ENCODE results near the gene SOX6.

DNA sequence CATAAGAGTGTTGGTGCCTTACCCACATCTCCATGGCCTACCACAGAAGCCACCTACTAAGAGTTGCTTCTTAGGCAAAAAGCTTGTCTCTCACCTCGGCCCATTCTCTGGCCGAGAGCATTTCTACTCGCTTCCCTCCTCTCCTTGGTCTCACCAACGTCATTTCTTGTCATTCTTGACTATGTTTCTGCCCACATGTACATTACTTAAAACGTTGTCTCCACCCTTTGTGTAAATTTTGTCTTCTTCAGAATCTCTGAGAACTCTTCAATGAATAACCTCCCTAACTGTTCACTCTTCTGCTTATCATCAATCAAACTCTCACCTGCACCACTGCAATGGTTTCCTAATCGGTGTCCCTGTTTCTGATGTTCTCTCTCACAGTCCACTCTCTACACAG lies 20.1 kb downstream of the SOX6 start:
- TF ChIP-seq, protein P1, sequence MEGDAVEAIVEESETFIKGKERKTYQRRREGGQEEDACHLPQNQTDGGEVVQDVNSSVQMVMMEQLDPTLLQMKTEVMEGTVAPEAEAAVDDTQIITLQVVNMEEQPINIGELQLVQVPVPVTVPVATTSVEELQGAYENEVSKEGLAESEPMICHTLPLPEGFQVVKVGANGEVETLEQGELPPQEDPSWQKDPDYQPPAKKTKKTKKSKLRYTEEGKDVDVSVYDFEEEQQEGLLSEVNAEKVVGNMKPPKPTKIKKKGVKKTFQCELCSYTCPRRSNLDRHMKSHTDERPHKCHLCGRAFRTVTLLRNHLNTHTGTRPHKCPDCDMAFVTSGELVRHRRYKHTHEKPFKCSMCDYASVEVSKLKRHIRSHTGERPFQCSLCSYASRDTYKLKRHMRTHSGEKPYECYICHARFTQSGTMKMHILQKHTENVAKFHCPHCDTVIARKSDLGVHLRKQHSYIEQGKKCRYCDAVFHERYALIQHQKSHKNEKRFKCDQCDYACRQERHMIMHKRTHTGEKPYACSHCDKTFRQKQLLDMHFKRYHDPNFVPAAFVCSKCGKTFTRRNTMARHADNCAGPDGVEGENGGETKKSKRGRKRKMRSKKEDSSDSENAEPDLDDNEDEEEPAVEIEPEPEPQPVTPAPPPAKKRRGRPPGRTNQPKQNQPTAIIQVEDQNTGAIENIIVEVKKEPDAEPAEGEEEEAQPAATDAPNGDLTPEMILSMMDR (IDR thresholded peaks at IDR 0.05), result no peak
- no peak for TF ChIP-seq POLR2AphosphoS5 (IDR thresholded peaks at IDR 0.05)
